SU-DHL-6 (cell line): ENCODE results near the gene ADGRB3.

Experiments
- EZH2phosphoT487 ChIP-seq: fragments of 200-600 bp; sonication (generic), shearing (Covaris generic); conservative IDR thresholded peaks from 2 replicates; pipeline ENCODE4 v1.6.1; 2018; ENCODE audit warnings: mild to moderate bottlenecking, antibody characterized with exemption, low read length, moderate library complexity, mixed read lengths
- TF ChIP-seq, protein P1 (sequence below): fragments of 200-600 bp; sonication (generic); IDR thresholded peaks from one replicate; pipeline ENCODE4 v1.5.1; 2017; ENCODE audit warnings: antibody characterized with exemption, mild to moderate bottlenecking, low read length, moderate library complexity; ENCODE audit not compliant: insufficient read depth, poor library complexity, severe bottlenecking

DNA sequence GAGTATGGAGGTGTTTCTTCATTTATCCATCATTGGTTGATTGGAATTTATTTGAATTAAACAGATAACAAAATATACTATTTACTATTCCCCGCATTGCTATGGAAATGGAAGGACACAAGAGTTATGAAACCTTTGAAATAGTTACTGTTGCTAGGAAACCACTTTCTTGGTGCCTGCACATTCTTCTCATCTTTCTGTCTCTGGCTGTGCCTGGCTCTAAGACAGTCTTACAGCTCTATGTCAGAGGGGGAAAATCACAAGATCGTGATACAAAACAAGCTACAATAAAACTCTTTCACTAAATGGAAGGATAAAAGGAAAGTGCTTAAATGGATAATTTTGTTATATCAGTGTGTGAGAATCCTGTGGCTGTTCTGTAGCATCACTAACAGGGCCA lies 708.8 kb downstream of the ADGRB3 start:
- TF ChIP-seq, protein P1, sequence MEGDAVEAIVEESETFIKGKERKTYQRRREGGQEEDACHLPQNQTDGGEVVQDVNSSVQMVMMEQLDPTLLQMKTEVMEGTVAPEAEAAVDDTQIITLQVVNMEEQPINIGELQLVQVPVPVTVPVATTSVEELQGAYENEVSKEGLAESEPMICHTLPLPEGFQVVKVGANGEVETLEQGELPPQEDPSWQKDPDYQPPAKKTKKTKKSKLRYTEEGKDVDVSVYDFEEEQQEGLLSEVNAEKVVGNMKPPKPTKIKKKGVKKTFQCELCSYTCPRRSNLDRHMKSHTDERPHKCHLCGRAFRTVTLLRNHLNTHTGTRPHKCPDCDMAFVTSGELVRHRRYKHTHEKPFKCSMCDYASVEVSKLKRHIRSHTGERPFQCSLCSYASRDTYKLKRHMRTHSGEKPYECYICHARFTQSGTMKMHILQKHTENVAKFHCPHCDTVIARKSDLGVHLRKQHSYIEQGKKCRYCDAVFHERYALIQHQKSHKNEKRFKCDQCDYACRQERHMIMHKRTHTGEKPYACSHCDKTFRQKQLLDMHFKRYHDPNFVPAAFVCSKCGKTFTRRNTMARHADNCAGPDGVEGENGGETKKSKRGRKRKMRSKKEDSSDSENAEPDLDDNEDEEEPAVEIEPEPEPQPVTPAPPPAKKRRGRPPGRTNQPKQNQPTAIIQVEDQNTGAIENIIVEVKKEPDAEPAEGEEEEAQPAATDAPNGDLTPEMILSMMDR: no peak
- no peak for TF ChIP-seq EZH2phosphoT487
